GM12878 (cell line): Measurements from ENCODE around the gene ADH1C. TPM values are rescaled to one million over a fixed set of nuclear protein-coding genes. Genes with fewer than 3 reads are reported as not detected.

Experiments
- ATAC-seq: fragments of 200-7000 bp; cut with Tn5 transposase; 3 replicates; pipeline ENCODE4 v1.9.1; 2020; ENCODE audit warnings: mild to moderate bottlenecking, moderate library complexity
- BruUV-seq: library from RNA; stranded (reverse); fragments of 400-500 nt; replicated peaks from 2 replicates; lab custom pipeline; 2021; lab: Mats Ljungman, UMichigan
- CTCF ChIA-PET: fragments of 300-600 bp; sonication (Branson Sonifier 250); formaldehyde crosslinking; extraction: SDS; loops from one replicate; lab custom pipeline; 2021; ENCODE audit warnings: inconsistent platforms; lab: Yijun Ruan, JAX
- POLR2A ChIA-PET: fragments of 350-600 bp; formaldehyde crosslinking; extraction: SDS; loops from one replicate; lab custom pipeline; 2021; ENCODE audit warnings: inconsistent platforms; lab: Charles Lee
- RAD21 ChIA-PET: fragments of 300-600 bp; sonication (Branson Sonifier 250); formaldehyde crosslinking; loops from one replicate; lab custom pipeline; 2023; ENCODE audit warnings: antibody characterized with exemption; ENCODE audit not compliant: unreplicated experiment; lab: Charles Lee
- SMC1A ChIA-PET: fragments of 300-600 bp; sonication (Branson Sonifier 250); formaldehyde crosslinking; loops from one replicate; lab custom pipeline; 2023; ENCODE audit not compliant: unreplicated experiment, uncharacterized antibody; lab: Charles Lee
- DNase-seq: peaks from one replicate; pipeline ENCODE4 v3.0.0-alpha.2; 2011; ENCODE audit warnings: low read depth, low spot score
- FAIRE-seq: peaks from 3 replicates; lab custom pipeline; 2011; peaks lifted over from hg19 to GRCh38; lab: Jason Lieb, UNC
- H2AFZ ChIP-seq: 2 replicates; pipeline ENCODE4 v1.6.0; 2011; ENCODE audit warnings: low read depth, low read length, control low read depth; ENCODE audit not compliant: control insufficient read depth
- H3K27ac ChIP-seq: 2 replicates; pipeline ENCODE4 v1.5.1; 2011; ENCODE audit warnings: control low read depth; ENCODE audit not compliant: control insufficient read depth, insufficient read depth
- H3K27me3 ChIP-seq, 2 experiments: replicated peaks in 1 of 2; 2 replicates each; pipeline versions ENCODE4 v1.6.0 to v1.6.1; 2011; ENCODE audit warnings: low read length in 1 of 2; ENCODE audit not compliant: control insufficient read depth in 2 of 2, insufficient read depth in 2 of 2
- H3K36me3 ChIP-seq, 2 experiments: 2 replicates each; pipeline ENCODE4 v1.5.1; 2011; ENCODE audit warnings: low read length in 1 of 2; ENCODE audit not compliant: control insufficient read depth in 2 of 2, insufficient read depth in 2 of 2
- H3K4me1 ChIP-seq: 2 replicates; pipeline ENCODE4 v1.6.1; 2011; ENCODE audit warnings: mild to moderate bottlenecking, low read length, moderate library complexity, mixed read lengths; ENCODE audit not compliant: control insufficient read depth, insufficient read depth
- H3K4me2 ChIP-seq: 2 replicates; pipeline ENCODE4 v1.6.0; 2011; ENCODE audit warnings: control low read depth; ENCODE audit not compliant: control insufficient read depth, insufficient read depth
- H3K4me3 ChIP-seq: fragments of 200-600 bp; sonication (generic); 2 replicates; pipeline ENCODE4 v1.5.1; 2016
- H3K79me2 ChIP-seq: 2 replicates; pipeline ENCODE4 v1.6.0; 2011; ENCODE audit warnings: low read length; ENCODE audit not compliant: control insufficient read depth, insufficient read depth
- H3K9ac ChIP-seq: 2 replicates; pipeline ENCODE4 v1.8.0; 2011; ENCODE audit warnings: low read length, control low read depth, mixed read lengths; ENCODE audit not compliant: control insufficient read depth, insufficient read depth
- H3K9me3 ChIP-seq: replicated peaks from 3 replicates; pipeline ENCODE4 v1.5.1; 2011; ENCODE audit warnings: mild to moderate bottlenecking, low read length; ENCODE audit not compliant: control insufficient read depth, insufficient read depth
- H4K20me1 ChIP-seq: 2 replicates; pipeline ENCODE4 v1.6.0; 2011; ENCODE audit not compliant: control insufficient read depth, insufficient read depth
- CHD1 ChIP-seq: IDR thresholded peaks from 2 replicates; pipeline ENCODE4 v1.6.1; 2012; ENCODE audit warnings: low read depth, low read length, improper control_type of control experiment
- HCFC1 ChIP-seq: fragments of 150-350 bp; IDR thresholded peaks from 2 replicates; pipeline ENCODE4 v1.6.1; 2014; ENCODE audit warnings: low read length
- NR2C2 ChIP-seq: IDR thresholded peaks from 2 replicates; pipeline ENCODE4 v1.6.1; 2011; ENCODE audit warnings: borderline replicate concordance, low read depth; ENCODE audit not compliant: control insufficient read depth, insufficient read length
- RAD51 ChIP-seq: fragments of 450-650 bp; IDR thresholded peaks from 2 replicates; pipeline ENCODE4 v1.6.1; 2016; ENCODE audit warnings: moderate library complexity, mild to moderate bottlenecking, inconsistent platforms
- USF1 ChIP-seq: IDR thresholded peaks from 2 replicates; pipeline ENCODE4 v1.6.1; 2011; ENCODE audit warnings: borderline replicate concordance, low read depth, mild to moderate bottlenecking, moderate library complexity, mixed read lengths, low read length; ENCODE audit not compliant: insufficient read depth; ENCODE audit errors: extremely low read length
- WGBS: methylation state at CpG from one replicate; pipeline ENCODE4 v1.1.6; 2016; ENCODE audit warnings: low lambda C conversion rate; ENCODE audit not compliant: insufficient replicate concordance, insufficient coverage; ENCODE audit errors: missing lambda C conversion rate; 5-methylcytosine and 5-hydroxymethylcytosine counted together
- in situ Hi-C: fragments of 300-500 bp; cut with MboI; formaldehyde crosslinking; loops from 9 replicates; pipeline ENCODE4 v1.14.3; 2018; ENCODE audit warnings: mixed read lengths
- intact Hi-C: fragments of 100-400 bp; cut with micrococcal nuclease; formaldehyde crosslinking; loops from one replicate; pipeline ENCODE4 v1.14.2; 2022; ENCODE audit not compliant: unreplicated experiment
- polyA plus RNA-seq, 11 experiments: library from polyadenylated mRNA; depleted of rRNA in 4 of 11; unstranded in 6 of 11; stranded (reverse) in 5 of 11; fragments of >200 nt; fragmentation: Nextera tagmentation in 4 of 11; fragmentation: Illumina TruSeq in 1 of 11; extraction: Ambion mirVana in 4 of 11; extraction: Trizol in 1 of 11; gene quantifications; 1 replicate in 1 of 11; 2 replicates in 10 of 11; pipeline versions ENCODE4 v1.2.1 to v1.2.3, GENCODE V29; 2011 to 2016; ENCODE audit warnings: inconsistent platforms in 2 of 11, missing spikeins in 2 of 11, low read depth in 1 of 11
- total RNA-seq, 4 experiments: library from RNA; depleted of rRNA in 3 of 4; stranded (reverse); fragments of >200 nt in 3 of 4; fragmentation: Illumina TruSeq in 1 of 4; extraction: Trizol in 1 of 4; gene quantifications; 2 replicates each; pipeline versions ENCODE4 v1.2.1 to v1.2.3, GENCODE V29; 2013 to 2021

The ADH1C gene
- total and polyA plus RNA-seq, 10 of the 15 experiments (the other 5 are each of a cell fraction or from before 2014, with no cell fraction given) = 0.04 to 1.1 (median 0.10) TPM; not detected in 3

- POLR2A ChIA-PET = no interaction called here
- intact Hi-C loops (no loop called here), in situ Hi-C loops (no loop called here)
- Histone ChIP-seq H3K9me3 (no peaks in the 10 kb centered on the region), H4K20me1 (no peaks in the 10 kb centered on the region), H3K4me2 (no peak overlapping the region), H2AFZ (no peak overlapping the region), H3K4me1 (no peaks in the 10 kb centered on the region), H3K4me3 (no peak overlapping the region), H3K27me3 (no peaks in the 10 kb centered on the region), H3K9ac (no peak overlapping the region), H3K27ac (no peak overlapping the region), H3K36me3 (no peaks in the 10 kb centered on the region), H3K79me2 (no peaks in the 10 kb centered on the region)
- TF ChIP-seq USF1 = no peak
- no peak for DNase-seq
- WGBS = 0% methylated on average over 1 of the region's 1 CpG
- no peak for ATAC-seq
- CTCF ChIA-PET = no interaction called here
- no peak for FAIRE-seq
- no TSS peak for BruUV-seq
- SMC1A ChIA-PET = interaction anchor here (0.8 kb wide), 1 partner anchor 415 kb away, joined by 4 read pairs; no protein-coding TSS in a partner anchor
- RAD21 ChIA-PET = no interaction called here
Observed at GRCh38 chr4:99341426-99341825, 11.1 kb downstream of the ADH1C start.

GRCh38 chr4:99339172-99339571 is 13.4 kb downstream of the ADH1C start:
- FAIRE-seq (no peak), DNase-seq (no peak), ATAC-seq (no peak)
- 44% methylated on average over 3 of the region's 3 CpGs for WGBS
- Histone ChIP-seq H3K27me3 (no peaks in the 10 kb centered on the region), H3K9me3 (no peaks in the 10 kb centered on the region), H3K79me2 (no peaks in the 10 kb centered on the region), H2AFZ (no peak overlapping the region), H3K27ac (no peak overlapping the region), H3K4me2 (no peak overlapping the region), H3K4me3 (no peak overlapping the region), H3K4me1 (no peaks in the 10 kb centered on the region), H3K36me3 (no peaks in the 10 kb centered on the region), H3K9ac (no peak overlapping the region), H4K20me1 (no peaks in the 10 kb centered on the region)
- ChIA-PET CTCF (no interaction called here), POLR2A (no interaction called here), SMC1A (no interaction called here), RAD21 (no interaction called here)
- TF ChIP-seq CHD1 (no peak), RAD51 (no peak), NR2C2 (no peak), HCFC1 (no peak)
- BruUV-seq = no TSS peak
- intact Hi-C loops (no loop called here), in situ Hi-C loops (no loop called here)
